Small intestine (tissue), 7 donors: ENCODE measurements around the gene UTS2B. TPM values are rescaled to one million over a fixed set of nuclear protein-coding genes. Genes with fewer than 3 reads are reported as not detected.
"Not testable (repeated sequence)": the region's sequence is repeated elsewhere in the genome, so short reads cannot be mapped to it uniquely, and the experiment has no call there.

Source experiments
- DNase-seq, 2 donors: peaks; one replicate each; pipeline versions ENCODE4 v3.0.0 to v3.0.0-alpha.2; 2013
- FAIRE-seq: peaks from 2 replicates; lab custom pipeline; 2012; peaks lifted over from hg19 to GRCh38; lab: Jason Lieb, UNC
- H3K27ac ChIP-seq, 3 donors: one replicate each; pipeline ENCODE4 v1.5.1; 2013; ENCODE audit warnings: low read length in 2 of 3, mild to moderate bottlenecking in 2 of 3, control low read depth in 1 of 3, inconsistent platforms in 1 of 3, low read depth in 1 of 3, moderate library complexity in 1 of 3
- H3K27me3 ChIP-seq, 3 donors: one replicate each; pipeline ENCODE4 v1.6.1; 2013; ENCODE audit warnings: low read length in 3 of 3, inconsistent platforms in 1 of 3; ENCODE audit not compliant: control insufficient read depth in 3 of 3, insufficient read depth in 3 of 3
- H3K36me3 ChIP-seq, 3 donors: one replicate each; pipeline ENCODE4 v1.6.1; 2013; ENCODE audit warnings: low read length in 3 of 3, inconsistent platforms in 1 of 3, low read depth in 1 of 3, mild to moderate bottlenecking in 1 of 3, moderate library complexity in 1 of 3; ENCODE audit not compliant: control insufficient read depth in 3 of 3, insufficient read depth in 2 of 3
- H3K4me1 ChIP-seq, 3 donors: one replicate each; pipeline ENCODE4 v1.6.1; 2013; ENCODE audit warnings: low read length in 2 of 3, inconsistent platforms in 1 of 3, low read depth in 1 of 3, mild to moderate bottlenecking in 1 of 3, moderate library complexity in 1 of 3; ENCODE audit not compliant: control insufficient read depth in 3 of 3, insufficient read depth in 2 of 3
- H3K4me3 ChIP-seq, 3 donors: one replicate each; pipeline ENCODE4 v1.5.1; 2013; ENCODE audit warnings: low read length in 3 of 3, control low read depth in 1 of 3, inconsistent platforms in 1 of 3, low read depth in 1 of 3, mild to moderate bottlenecking in 1 of 3, moderate library complexity in 1 of 3
- H3K9me3 ChIP-seq, 2 donors: one replicate each; pipeline ENCODE4 v1.6.1; 2013; ENCODE audit warnings: low read depth in 1 of 2, low read length in 1 of 2; ENCODE audit not compliant: control insufficient read depth in 2 of 2, insufficient read depth in 1 of 2
- WGBS, 3 donors: extraction: QIAGEN DNeasy Blood & Tissue Kit; methylation state at CpG; one replicate each; pipeline ENCODE4 v1.1.7; 2013; 5-methylcytosine and 5-hydroxymethylcytosine counted together
- polyA plus RNA-seq, 4 donors: library from polyadenylated mRNA; stranded (reverse) in 3 of 4; unstranded in 1 of 4; fragments of 200-250 nt in 3 of 4; fragments of 120-200 nt in 1 of 4; gene quantifications; one replicate each; pipeline versions ENCODE4 v1.2.1 to v1.2.3, GENCODE V29; 2013
- donor health status: healthy with polysubstance abuse.
- donor health status: control.
- donor health status: control.
- donor health status: Bipolar disorder and iron deficiency.
- donor health status: healthy.

Gene UTS2B
- polyA plus RNA-seq, 4 donors, result 0.09 to 0.22 TPM; not detected in 2

GRCh38 chr3:191292243-191293015, 37.9 kb downstream of the UTS2B start:
- H3K4me1 ChIP-seq, result no peaks in the 10 kb centered on the region
- no peak overlapping the region for H3K4me3 ChIP-seq
- FAIRE-seq (no peak), DNase-seq (no peak)
- no peaks in the 10 kb centered on the region for H3K27me3 ChIP-seq
- no peaks in the 10 kb centered on the region for H3K36me3 ChIP-seq
- H3K27ac ChIP-seq, result no peak overlapping the region
- 70 to 87% (median 72%) methylated on average over 5 of the region's 5 CpGs for WGBS, 3 donors
- no peaks in the 10 kb centered on the region for H3K9me3 ChIP-seq

GRCh38 chr3:191290311-191291025, 39.9 kb downstream of the UTS2B start:
- no peak for FAIRE-seq

GRCh38 chr3:191283400-191283799, 46.9 kb downstream of the UTS2B start:
- no peak for DNase-seq
- no peak overlapping the region for H3K4me3 ChIP-seq
- no peaks in the 10 kb centered on the region for H3K9me3 ChIP-seq
- H3K36me3 ChIP-seq, result no peaks in the 10 kb centered on the region
- FAIRE-seq, result no peak
- 61 to 88% (median 77%) methylated on average over 2 of the region's 2 CpGs for WGBS, 3 donors
- H3K27me3 ChIP-seq, result no peaks in the 10 kb centered on the region
- no peaks in the 10 kb centered on the region for H3K4me1 ChIP-seq
- no peak overlapping the region for H3K27ac ChIP-seq

More at GRCh38 chr3:191290311-191291025, 39.9 kb downstream of the UTS2B start:
- no peaks in the 10 kb centered on the region for H3K36me3 ChIP-seq
- H3K4me1 ChIP-seq, result no peaks in the 10 kb centered on the region
- DNase-seq, result no peak
- 62 to 70% (median 67%) methylated on average over 4 of the region's 4 CpGs for WGBS, 3 donors
- no peak overlapping the region for H3K27ac ChIP-seq
- no peaks in the 10 kb centered on the region for H3K9me3 ChIP-seq
- H3K4me3 ChIP-seq, result no peak overlapping the region
- no peaks in the 10 kb centered on the region for H3K27me3 ChIP-seq

GRCh38 chr3:191282251-191283185, 47.8 kb downstream of the UTS2B start:
- Histone ChIP-seq H3K4me1 (no peaks in the 10 kb centered on the region), H3K27me3 (no peaks in the 10 kb centered on the region), H3K36me3 (no peaks in the 10 kb centered on the region), H3K4me3 (no peak overlapping the region), H3K27ac (no peak overlapping the region), H3K9me3 (no peaks in the 10 kb centered on the region)
- FAIRE-seq (no peak), DNase-seq (no peak)
- 33 to 68% (median 34%) methylated on average over 4 of the region's 4 CpGs for whole genome bisulfite sequencing, 3 donors

- DNase-seq (no peak), FAIRE-seq (no peak)
- Histone ChIP-seq H3K36me3 (no peaks in the 10 kb centered on the region), H3K27ac (no peak overlapping the region), H3K4me3 (no peak overlapping the region), H3K9me3 (no peaks in the 10 kb centered on the region), H3K4me1 (no peaks in the 10 kb centered on the region), H3K27me3 (no peaks in the 10 kb centered on the region)
Observed at GRCh38 chr3:191280882-191281281, 49.4 kb downstream of the UTS2B start.

- 30 to 53% (median 41%) methylated on average over 1 of the region's 1 CpG for WGBS, 3 donors
- no peak overlapping the region for H3K4me3 ChIP-seq
- no peak for DNase-seq
- H3K9me3 ChIP-seq, result no peaks in the 10 kb centered on the region
- no peak overlapping the region for H3K27ac ChIP-seq
- H3K4me1 ChIP-seq, result no peaks in the 10 kb centered on the region
- FAIRE-seq, result no peak
- H3K36me3 ChIP-seq, result no peaks in the 10 kb centered on the region
- H3K27me3 ChIP-seq, result no peaks in the 10 kb centered on the region
Observed at GRCh38 chr3:191280111-191280510, 50.2 kb downstream of the UTS2B start.

GRCh38 chr3:191275751-191276150, 54.6 kb downstream of the UTS2B start:
- FAIRE-seq (no peak), DNase-seq (no peak)
- no peak overlapping the region for H3K4me3 ChIP-seq
- no peaks in the 10 kb centered on the region for H3K27me3 ChIP-seq
- no peaks in the 10 kb centered on the region for H3K4me1 ChIP-seq
- H3K9me3 ChIP-seq, result no peaks in the 10 kb centered on the region
- H3K36me3 ChIP-seq, result no peaks in the 10 kb centered on the region
- H3K27ac ChIP-seq, result no peak overlapping the region

GRCh38 chr3:191275244-191275643, 55.1 kb downstream of the UTS2B start:
- FAIRE-seq, H3K4me3 ChIP-seq, DNase-seq, H3K9me3 ChIP-seq, H3K4me1 ChIP-seq, H3K27me3 ChIP-seq, H3K27ac ChIP-seq, H3K36me3 ChIP-seq: not testable (repeated sequence)
- WGBS, 3 donors, result 80 to 92% (median 85%) methylated on average over 14 of the region's 14 CpGs
